GM18858 (cell line): Measurements from ENCODE around the gene PMFBP1.
A peak's percentile ranks its signal among the peaks of the same experiment; 100 is the strongest.

Experiments
- ATAC-seq: cut with Tn5 transposase; IDR thresholded peaks from one replicate; pipeline ENCODE4 v1.9.1; 2021; ENCODE audit not compliant: unreplicated experiment

The PMFBP1 gene, protein sequence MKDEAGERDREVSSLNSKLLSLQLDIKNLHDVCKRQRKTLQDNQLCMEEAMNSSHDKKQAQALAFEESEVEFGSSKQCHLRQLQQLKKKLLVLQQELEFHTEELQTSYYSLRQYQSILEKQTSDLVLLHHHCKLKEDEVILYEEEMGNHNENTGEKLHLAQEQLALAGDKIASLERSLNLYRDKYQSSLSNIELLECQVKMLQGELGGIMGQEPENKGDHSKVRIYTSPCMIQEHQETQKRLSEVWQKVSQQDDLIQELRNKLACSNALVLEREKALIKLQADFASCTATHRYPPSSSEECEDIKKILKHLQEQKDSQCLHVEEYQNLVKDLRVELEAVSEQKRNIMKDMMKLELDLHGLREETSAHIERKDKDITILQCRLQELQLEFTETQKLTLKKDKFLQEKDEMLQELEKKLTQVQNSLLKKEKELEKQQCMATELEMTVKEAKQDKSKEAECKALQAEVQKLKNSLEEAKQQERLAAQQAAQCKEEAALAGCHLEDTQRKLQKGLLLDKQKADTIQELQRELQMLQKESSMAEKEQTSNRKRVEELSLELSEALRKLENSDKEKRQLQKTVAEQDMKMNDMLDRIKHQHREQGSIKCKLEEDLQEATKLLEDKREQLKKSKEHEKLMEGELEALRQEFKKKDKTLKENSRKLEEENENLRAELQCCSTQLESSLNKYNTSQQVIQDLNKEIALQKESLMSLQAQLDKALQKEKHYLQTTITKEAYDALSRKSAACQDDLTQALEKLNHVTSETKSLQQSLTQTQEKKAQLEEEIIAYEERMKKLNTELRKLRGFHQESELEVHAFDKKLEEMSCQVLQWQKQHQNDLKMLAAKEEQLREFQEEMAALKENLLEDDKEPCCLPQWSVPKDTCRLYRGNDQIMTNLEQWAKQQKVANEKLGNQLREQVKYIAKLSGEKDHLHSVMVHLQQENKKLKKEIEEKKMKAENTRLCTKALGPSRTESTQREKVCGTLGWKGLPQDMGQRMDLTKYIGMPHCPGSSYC

DNA sequence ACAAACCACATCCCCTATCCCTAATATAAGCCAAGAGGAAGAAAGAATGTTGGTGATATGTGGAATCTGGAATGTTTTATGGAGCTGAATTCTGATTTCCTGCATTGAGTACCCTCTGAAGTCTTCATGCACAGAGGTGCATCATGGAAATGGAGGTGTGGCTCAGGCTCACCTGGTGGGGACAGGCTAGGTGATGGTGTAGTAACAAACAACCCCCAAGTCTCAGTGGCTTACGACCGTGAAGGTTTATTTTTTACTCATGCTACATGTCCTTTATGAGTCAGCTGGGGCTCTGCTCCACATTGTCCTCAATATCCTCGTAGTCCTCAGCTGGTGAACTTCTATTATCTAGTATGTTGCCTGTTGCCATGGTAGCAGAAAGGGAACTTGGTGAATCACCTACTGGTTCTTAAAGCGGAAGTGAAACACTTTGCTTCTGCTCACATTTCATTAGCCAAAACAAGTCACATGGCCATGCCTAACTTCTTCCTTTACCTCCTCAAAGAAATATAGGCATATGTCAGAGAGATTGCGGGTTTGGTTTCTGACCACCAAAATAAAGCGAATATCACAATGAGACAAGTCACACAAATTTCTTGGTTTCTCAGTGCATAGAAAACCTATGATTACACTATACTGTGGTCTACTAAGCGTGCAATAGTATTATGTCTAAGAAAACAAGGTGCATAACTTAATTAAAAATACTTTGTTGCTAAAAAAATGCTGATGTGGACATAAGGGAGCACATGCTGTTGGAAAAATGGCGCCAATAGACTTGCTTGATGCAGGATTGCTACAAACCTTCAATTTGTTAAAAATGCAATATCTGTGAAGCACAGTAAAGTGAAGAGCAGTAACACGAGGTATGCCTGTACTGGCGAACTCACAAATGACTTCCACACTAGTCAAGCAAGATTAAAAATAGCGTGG lies at the start of gene PMFBP1:
TSS of gene PMFBP1 (minus strand) at position 51 of the 930 bp plus-strand sequence. CDS start 947 bp downstream, outside the sequence.
- peak; percentile 99 for ATAC-seq

DNA sequence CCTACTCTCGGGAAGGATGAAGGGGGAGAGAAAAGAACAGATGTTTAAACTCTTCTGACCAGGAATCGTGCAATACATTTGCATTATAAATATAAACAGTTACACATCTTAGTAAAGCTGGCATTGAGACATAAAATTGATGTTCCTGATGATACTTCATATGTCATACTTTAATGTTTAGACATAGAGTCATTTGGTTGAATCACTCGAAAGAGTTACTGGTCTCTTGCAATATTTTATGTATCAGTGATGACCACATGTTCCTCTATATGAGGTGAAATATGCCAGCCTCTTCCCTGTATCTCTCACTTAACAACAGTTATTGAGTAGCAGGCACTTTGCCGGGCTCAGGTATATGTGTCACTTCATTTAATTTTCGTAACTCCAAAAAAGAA lies 49.7 kb upstream of the PMFBP1 start:
- ATAC-seq = no peak

DNA sequence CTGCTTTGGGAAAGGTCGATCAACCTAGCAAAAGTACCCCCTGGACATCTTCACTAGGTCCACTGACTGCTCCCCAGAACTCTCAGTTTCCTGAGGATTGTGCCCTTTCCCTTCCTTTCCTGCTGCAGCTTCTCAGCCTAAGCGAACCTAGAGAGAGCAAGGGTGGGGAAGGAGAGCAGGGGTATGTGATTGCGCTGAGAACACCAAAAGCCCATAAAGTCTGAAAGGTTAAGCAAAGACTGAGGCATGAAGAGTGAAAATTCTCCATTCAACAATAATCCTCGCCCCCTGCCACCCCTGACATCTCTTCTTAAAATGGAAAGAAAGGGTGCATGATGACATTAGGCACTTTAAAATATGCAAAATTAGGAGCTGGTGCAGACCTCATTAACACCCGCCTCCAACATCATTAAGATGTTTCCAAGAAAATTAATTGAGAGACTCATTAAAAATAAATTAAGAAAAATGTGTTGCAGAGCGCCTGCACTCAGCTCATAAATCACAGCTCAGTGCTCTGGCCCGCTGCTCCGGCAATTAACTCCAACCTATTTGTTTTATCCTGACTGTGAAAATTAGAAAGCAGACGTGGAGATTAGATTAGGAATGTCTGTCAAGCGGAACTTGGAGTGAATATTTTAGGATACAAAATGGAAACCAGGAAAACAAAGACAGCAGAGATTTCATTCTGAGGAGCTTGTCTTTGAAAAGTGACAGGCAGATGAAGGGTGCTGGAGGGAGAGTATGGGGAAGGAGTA lies 49.1 kb upstream of the PMFBP1 start:
- ATAC-seq = no peak

DNA sequence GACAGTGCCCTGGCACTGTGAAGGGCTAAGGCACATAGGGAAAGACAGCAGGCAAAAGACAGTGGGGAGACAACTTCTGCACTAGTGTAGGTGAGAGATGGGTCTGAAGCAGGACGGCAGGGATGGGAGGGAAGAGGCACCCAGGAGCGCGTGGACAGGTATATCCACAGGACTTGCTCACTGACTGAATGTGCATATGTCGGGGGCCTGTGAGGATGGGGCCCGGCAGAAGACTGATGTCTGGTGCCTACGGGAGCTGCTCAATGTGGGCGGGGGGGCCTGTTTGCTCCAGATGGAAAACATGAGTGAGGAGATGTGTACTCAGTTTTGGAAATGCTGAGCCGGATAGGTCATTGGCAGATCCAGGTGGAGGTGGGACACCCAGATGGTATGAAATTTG lies 47.3 kb upstream of the PMFBP1 start:
- no peak for ATAC-seq

DNA sequence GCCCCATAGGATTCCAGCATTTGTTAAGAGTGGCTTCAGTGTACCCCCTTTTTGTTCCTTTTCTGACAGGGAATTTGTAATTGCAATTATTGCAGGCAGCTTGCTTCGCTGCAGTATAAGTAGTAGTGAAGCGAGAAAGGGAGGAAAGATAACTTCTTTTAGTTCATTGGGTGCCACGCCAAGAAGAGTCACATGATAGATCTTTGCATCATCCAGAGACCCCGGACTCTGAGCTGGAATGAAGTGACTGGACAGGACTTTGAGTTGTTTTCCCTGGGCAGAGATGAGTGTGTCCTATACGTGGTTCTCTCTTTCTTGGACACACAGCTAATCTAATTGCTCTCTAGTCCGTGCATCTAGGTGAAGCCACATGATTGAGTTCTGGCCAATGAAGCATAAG lies 44.8 kb upstream of the PMFBP1 start:
- ATAC-seq = no peak

DNA sequence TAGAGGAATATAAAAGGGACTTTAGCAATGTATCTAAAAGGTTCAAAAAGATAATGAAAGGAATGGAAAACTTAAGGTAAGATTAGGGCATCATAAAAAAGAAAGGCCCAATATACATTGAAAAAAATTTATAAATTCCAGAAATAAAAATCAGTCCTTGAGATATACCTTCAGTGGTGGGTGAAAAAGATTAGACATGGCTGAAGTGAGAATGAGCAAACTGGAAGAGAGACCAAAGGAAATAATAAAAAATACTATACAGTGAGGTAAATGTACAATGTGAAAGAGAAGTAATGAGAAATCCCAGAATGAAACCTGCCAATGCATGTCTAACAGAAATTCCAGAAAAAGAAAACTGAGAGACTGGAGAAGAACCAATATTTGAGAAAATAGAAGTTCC lies 42.9 kb upstream of the PMFBP1 start:
- no peak for ATAC-seq

DNA sequence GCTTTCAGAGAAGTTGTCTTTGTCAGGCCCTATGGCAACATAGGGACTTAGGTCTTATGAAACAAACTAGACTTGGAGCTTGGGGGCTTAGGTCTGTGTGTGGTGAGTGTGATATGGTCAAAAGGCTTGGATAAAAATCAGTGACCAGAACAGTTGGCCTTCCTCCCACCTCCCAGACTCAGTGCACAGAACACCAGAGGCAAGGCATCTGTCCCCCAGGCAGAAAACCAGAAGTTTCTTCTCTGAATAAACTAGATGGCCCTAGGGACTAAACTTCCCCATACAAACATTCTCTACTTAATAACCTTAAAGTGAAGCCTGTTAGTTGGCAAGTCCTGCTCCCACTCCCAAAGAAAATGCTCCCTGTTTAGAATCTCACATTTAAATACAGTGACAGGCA lies 39.2 kb upstream of the PMFBP1 start:
- ATAC-seq = no peak

DNA sequence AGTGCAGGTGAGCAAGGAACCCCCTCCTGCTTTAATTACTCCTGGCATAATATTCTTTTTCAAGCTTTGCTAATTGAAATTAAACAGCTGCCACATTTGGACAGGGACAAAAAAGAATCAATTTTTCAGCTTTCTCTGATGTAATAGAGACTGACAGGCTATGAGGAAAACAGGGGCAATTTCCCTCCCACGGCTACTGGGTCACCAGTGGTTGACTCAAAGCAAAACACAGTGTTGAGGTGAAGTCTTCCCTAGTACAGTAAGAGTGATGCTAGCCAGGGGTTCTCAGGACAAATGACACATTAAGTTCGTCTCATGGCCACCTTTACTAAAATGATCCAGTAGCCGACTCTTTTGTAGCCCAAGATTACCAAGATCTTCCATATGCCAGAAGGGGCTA lies 38.6 kb upstream of the PMFBP1 start:
- ATAC-seq = no peak

DNA sequence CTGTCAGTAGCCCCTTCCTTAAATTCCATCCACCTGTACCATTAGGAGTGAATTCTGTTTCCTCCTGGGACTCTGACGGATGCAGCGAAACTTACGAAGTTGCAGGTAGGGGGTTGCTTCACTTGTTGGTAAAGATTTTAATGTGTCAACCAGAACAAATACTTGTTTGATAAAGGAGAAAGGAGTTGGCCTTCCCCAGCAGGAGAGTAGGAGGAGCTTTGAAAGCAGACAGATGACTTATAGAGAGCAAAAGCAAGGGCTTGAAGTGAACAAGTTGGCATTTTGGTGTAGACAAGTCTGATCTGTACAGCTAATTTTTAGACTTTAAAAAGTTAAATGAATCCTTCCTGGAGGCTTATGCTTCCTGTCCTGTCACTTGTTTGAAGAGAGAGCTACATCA lies 38.1 kb upstream of the PMFBP1 start:
- no peak for ATAC-seq

DNA sequence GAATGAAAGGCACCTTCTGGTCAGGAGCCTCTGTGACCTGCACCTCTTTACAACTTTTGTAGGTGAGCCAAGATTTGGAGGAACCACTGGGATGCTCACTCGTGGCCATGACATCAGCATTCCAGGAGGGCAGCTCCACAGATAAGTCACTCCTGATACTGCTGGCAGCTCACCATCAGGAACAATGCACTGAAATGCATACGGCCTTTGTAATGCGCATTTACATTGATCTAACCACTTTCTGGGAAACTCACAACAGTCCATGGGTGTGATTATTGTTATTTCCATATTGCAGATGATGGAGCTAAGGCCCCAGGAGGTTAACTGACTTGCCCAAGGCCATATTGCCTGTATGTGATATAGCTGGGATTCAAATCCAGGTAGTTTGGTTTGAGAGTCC lies 34.3 kb upstream of the PMFBP1 start:
- ATAC-seq = no peak

DNA sequence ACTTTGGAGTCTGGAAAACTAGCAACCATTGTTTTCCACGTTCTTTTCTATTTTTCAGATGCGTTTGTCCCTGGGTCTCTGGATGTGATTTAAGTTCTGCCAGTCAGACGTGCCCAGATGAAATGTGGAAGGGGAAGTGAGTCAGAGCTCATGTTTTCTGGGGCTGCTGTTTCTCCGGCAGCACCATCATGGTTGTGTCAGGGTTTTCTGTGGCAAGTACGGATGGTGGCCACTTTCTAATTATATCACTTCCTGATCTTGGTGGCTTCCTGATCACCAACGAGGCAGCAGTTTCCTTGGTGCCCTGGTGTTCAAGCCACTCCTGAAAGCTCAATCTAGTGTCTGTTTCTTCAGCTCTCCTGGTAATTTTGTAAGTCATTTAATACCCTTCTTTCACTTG lies 31.4 kb upstream of the PMFBP1 start:
- peak; percentile 69 for ATAC-seq

DNA sequence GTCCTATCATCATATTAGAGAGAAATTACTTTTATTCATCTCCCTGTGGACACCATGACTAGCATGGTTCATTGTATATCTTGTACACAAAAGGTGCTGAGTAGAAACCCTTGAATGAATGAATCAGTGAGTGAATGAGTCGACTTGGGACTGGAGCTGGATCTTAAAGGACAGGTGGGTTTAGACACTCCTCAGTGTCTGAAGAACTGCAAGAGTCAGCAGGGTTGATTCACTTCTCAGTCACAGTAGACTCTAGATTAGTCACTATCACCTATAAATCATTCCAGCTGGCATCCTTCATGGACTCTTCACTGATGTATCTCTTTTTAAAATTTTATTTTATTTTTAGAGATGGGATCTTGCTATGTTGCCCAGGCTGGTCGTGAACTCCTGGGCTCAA lies 30.1 kb upstream of the PMFBP1 start:
- no peak for ATAC-seq

DNA sequence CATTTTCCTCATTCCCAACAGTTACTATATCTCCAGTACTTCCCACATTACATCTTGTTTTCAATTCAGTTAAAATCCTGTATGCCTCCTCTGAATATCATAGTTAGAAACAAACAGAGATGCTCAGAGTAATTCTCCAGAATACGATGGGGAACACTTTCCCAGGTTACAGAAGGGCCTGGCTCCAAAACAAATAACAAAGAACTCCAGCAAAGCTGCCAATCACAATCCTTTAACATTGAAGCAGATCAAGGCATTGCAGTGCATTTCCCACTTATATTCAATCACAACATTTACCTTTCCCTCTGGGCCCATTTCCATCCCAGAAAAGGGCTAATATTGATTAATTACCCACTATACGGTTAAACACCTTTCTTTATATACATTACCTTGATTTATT lies 29.4 kb upstream of the PMFBP1 start:
- no peak for ATAC-seq

DNA sequence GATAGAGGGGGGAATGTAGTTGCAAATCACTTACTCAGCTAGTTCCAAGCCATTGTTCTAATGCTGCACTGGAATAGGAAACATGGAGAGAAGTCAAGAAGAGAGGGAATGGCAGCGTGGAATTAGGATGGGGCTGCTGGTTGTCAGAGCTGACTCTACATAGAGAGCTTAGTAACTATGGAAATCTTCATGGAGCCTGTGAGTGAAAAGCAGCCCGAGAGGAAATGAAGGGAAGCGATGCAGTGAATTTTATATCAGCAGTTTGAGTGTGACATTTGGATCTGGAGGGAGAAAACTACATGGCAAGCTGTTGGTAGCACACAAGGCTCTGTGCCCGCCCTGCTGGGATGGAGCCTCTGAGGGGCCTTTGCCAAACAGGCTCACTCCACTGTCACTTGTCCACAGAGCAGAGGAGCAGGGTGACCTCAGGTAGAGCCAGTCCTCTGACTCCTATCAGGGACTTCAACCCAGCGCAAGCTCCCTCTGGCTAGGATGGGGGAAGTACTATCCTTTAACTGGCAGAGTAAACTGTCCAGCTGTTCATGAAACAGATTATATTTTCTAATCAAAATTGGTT lies 27.9 kb upstream of the PMFBP1 start:
- ATAC-seq = no peak

DNA sequence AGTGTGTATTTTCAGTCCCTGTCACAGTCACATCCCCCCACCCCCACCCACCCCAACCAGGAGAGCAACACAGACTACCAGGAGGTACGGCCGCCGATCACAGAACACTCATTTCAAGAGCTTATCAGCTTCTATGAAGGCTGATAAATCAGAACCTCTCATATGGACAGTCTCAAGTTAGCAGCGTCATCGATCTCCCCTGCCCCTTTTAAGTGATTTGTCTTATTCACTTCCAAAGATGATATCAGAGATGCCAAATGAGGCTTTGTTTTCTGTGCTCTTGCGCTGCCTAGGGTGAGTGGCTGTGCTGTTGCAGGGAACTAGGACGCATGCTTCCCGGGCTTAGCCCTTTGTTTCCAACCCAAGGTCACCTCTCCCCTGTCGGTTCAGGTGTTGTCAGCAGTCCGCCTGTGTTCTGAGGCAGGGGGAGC lies 26.8 kb upstream of the PMFBP1 start:
- ATAC-seq = no peak

DNA sequence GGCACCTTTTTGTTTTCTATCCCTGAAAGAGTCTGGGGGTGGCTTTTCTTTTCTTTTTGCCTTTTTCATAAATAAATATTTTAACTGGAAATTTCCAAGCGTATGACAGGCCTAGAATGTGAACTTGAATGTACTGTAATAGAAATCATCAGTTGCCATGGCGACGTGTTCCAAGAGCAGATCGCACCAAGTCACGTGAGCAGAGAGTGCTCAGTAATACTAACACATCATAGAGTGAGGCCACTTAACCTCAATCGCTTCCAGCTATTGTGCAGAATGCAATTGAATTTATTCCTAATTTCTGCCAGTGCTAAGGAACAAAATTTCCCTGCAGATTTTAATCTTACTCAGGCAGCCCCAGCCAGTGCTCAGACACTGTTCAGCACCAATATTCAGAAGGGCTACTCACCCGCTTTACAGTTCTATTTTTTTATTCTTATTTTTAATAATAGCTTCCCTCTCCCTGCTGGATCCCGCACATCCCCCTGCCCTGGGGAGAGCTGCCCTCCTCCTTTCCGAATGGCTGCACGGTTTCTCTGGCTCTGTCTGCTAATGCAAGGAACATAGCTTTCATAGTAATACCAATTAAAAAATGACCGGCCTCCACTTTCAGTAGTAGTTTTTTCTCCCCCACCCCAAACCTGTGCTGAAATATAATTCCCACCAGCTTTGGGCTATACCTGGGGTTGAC lies 26.2 kb upstream of the PMFBP1 start:
- no peak for ATAC-seq

DNA sequence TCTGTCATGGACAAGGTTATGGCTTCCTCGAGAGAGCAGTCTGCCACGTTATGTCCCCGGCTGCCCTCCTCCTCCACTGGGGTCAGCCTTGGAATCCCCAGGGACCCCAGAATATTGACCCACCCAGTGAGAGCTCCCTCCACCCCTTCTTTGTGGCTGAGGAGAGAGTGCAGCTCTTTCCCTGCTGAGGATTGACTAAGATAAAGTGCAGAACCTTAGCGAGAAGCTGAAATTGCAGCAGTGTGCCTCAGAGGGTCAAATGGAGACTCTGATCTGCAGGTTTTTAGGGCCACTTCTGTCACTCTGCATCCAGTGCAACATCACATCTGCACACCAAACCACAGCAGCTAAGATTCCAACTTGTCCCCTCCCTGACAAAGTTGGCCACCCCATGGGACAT lies 25.6 kb upstream of the PMFBP1 start:
- no peak for ATAC-seq

DNA sequence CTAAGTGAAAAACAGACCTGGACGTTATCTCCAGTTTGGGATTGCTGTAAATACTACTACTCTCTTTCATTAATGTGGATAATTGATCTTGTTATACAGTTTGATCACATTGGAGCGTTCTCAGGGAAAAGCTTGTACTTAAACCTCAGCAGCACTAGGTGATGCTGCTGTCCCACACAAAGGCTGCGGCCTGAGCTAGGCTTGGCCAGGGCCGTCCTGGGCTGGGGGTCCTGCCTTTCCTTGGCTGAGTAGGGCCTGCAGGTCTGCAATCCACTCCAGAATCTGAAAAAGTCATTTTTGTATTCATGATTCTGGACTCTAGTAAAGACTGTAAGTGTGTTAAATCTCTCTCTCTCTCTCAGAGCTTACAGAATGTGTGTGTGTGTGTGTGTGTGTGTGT lies 23.7 kb upstream of the PMFBP1 start:
- ATAC-seq = no peak

DNA sequence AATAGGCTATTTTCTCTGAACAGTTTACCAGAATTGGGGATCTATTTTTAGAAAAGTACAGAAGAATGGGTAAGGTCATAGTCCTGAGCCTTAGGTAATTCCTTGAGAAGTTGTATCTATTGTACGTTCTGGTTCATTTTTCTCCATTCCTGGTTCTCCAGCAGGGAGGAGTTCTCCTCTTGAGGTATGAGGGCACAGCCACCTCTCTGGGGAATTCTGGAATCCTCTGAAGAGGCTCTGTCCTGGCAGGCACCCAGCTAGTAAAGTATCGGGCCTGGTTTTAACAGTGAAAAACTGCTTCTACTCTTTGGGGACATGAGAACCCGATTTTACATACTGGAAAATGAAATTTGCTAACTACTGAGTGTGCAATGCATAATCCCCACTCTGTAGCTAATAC lies 19.6 kb upstream of the PMFBP1 start:
- no peak for ATAC-seq
